GM12873 (cell line): Measurements from ENCODE around the gene PTPRT.

ENCODE experiments used
- TF ChIP-seq, protein P1 (sequence below): IDR thresholded peaks from 2 replicates; pipeline ENCODE4 v1.5.1; 2012; ENCODE audit warnings: low read depth, mild to moderate bottlenecking, moderate library complexity, low read length, control low read depth; ENCODE audit not compliant: insufficient read depth; ENCODE audit errors: missing control alignments

Gene PTPRT

GRCh38 chr20:42085366-42085765 lies 1104.3 kb downstream of the PTPRT start:
- TF ChIP-seq, protein P1, sequence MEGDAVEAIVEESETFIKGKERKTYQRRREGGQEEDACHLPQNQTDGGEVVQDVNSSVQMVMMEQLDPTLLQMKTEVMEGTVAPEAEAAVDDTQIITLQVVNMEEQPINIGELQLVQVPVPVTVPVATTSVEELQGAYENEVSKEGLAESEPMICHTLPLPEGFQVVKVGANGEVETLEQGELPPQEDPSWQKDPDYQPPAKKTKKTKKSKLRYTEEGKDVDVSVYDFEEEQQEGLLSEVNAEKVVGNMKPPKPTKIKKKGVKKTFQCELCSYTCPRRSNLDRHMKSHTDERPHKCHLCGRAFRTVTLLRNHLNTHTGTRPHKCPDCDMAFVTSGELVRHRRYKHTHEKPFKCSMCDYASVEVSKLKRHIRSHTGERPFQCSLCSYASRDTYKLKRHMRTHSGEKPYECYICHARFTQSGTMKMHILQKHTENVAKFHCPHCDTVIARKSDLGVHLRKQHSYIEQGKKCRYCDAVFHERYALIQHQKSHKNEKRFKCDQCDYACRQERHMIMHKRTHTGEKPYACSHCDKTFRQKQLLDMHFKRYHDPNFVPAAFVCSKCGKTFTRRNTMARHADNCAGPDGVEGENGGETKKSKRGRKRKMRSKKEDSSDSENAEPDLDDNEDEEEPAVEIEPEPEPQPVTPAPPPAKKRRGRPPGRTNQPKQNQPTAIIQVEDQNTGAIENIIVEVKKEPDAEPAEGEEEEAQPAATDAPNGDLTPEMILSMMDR = no peak

GRCh38 chr20:42083280-42083679 lies 1106.4 kb downstream of the PTPRT start:
- TF ChIP-seq, protein P1 = no peak

- TF ChIP-seq, protein P1 = no peak
These were observed 1107.1 kb downstream of the PTPRT start for GRCh38 chr20:42082611-42083010.

DNA sequence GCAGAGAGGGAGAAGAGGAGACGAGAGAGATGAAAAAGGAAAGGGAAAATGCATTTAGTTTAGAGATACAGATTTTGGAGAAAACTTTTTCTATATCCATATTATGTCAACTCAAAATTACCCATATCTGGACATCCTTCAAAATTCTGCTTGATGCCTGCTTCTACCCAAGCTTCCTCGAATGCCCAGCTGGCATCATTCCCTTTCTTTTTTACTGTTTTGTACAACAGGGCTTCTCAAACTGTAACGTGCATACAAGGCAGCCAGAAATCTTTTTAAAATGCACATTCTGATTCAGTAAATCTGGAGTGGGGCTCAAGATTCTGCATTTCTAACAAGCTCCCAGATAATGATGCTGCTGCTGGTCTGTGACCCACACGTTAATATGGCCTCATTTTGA lies 1108.8 kb downstream of the PTPRT start:
- TF ChIP-seq, protein P1 = no peak

DNA sequence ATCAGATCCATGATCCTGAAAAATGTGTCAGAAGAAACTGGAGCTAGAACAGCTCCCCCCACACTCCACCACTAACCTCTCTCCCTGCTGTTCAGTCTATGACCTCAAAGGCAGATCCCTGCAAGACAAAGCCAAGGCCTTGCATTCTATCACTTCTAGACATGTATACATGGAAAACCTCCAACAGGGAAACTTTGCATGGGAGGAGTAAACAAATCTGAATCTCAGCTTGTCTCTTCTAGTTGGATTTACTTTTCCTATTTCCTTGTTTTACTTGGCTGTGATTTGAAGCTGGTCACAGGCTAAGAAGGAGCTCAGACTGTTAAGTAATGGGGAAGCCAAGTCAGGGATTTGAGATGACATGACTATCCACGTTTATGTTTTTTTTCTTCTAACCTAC lies 1114.8 kb downstream of the PTPRT start:
- TF ChIP-seq, protein P1 = no peak

DNA sequence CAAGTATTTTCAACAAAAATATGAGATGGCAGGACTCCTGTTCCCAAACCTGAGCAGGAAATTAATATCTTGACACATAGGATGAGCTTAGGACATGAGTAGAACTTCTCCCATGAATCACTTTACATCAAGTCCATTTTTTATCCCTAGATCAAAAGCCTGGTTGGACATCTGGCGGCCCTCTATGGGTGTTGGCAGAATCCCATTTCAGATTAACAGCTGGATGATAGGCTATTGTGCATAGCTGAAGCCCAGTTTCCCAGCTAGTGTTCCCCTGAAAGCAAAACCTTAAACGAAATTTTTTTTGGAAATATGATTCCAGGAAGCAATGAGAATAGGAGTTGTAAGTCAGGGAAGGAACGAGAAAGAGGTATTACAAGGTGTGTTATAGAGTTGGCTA lies 1122.1 kb downstream of the PTPRT start:
- TF ChIP-seq, protein P1 = no peak

DNA sequence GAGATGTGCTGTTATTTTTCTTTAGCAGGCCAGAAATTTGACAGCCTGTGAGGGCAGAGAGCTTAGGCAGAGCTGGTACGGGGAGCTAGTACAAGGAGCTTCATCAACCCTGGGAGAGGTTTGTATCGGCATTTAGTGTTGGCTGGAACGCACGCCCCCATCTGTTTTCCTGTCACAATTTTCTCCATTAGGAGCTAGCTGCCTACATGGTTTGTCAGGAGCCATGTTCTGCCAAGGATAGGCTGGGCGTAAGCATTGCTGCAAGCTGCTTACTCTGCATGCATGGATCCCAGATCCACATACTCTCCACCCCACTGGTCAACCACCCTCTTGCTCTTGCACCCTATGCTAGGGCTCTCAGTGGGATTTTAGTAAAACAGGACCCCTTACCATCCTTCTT lies 1122.5 kb downstream of the PTPRT start:
- TF ChIP-seq, protein P1 = no peak

- TF ChIP-seq, protein P1 = no peak
These were observed 1126.6 kb downstream of the PTPRT start for GRCh38 chr20:42063141-42063540.
